ENCODE data around the gene CARD11.

CARD11 gene

GRCh38 chr7:2941216-2941859, 102.3 kb downstream of the CARD11 start:
- TF ChIP-seq CTCF (IDR thresholded peaks at IDR 0.05; ENCODE audit: low read depth, low read length, missing control alignments), result no peak
- Histone ChIP-seq H3K4me3 (ENCODE audit: low read depth, low read length) (no peak overlapping the region), H3K27ac (no peak overlapping the region), H3K36me3 (replicated peaks) (no peaks in the 10 kb centered on the region), H3K27me3 (replicated peaks) (no peaks in the 10 kb centered on the region)
- DNase-seq, result no peak
- in situ Hi-C loops (cut with HindIII; ENCODE audit: low pct_ligation_motif_present, low sequenced_read_pairs), result no loop called here

GRCh38 chr7:2940466-2940865, 103.2 kb downstream of the CARD11 start:
- H3K4me3 ChIP-seq (ENCODE audit: low read depth, low read length), result no peak overlapping the region
- H3K36me3 ChIP-seq (replicated peaks), result no peaks in the 10 kb centered on the region
- no peaks in the 10 kb centered on the region for H3K27me3 ChIP-seq (replicated peaks)
- in situ Hi-C loops (cut with HindIII; ENCODE audit: low pct_ligation_motif_present, low sequenced_read_pairs), result no loop called here
- no peak for TF ChIP-seq CTCF (IDR thresholded peaks at IDR 0.05; ENCODE audit: low read depth, low read length, missing control alignments)
- DNase-seq, result no peak
- H3K27ac ChIP-seq, result no peak overlapping the region

- TF ChIP-seq CTCF (IDR thresholded peaks at IDR 0.05; ENCODE audit: low read depth, low read length, missing control alignments), result no peak
- in situ Hi-C loops (cut with HindIII; ENCODE audit: low pct_ligation_motif_present, low sequenced_read_pairs), result no loop called here
- Histone ChIP-seq H3K27ac (no peak overlapping the region), H3K36me3 (replicated peaks) (no peaks in the 10 kb centered on the region), H3K4me3 (ENCODE audit: low read depth, low read length) (no peak overlapping the region), H3K27me3 (replicated peaks) (no peaks in the 10 kb centered on the region)
- DNase-seq, result no peak
These were observed 104.3 kb downstream of the CARD11 start for GRCh38 chr7:2939193-2939885.

GRCh38 chr7:2938514-2939192, 105.0 kb downstream of the CARD11 start:
- Histone ChIP-seq H3K27me3 (replicated peaks) (no peaks in the 10 kb centered on the region), H3K4me3 (ENCODE audit: low read depth, low read length) (no peak overlapping the region), H3K36me3 (replicated peaks) (no peaks in the 10 kb centered on the region), H3K27ac (no peak overlapping the region)
- TF ChIP-seq CTCF (IDR thresholded peaks at IDR 0.05; ENCODE audit: low read depth, low read length, missing control alignments), result no peak
- DNase-seq, result no peak
- in situ Hi-C loops (cut with HindIII; ENCODE audit: low pct_ligation_motif_present, low sequenced_read_pairs), result no loop called here

GRCh38 chr7:2937701-2938513, 105.8 kb downstream of the CARD11 start:
- DNase-seq, result no peak
- no peaks in the 10 kb centered on the region for H3K36me3 ChIP-seq (replicated peaks)
- H3K4me3 ChIP-seq (ENCODE audit: low read depth, low read length), result no peak overlapping the region
- no peaks in the 10 kb centered on the region for H3K27me3 ChIP-seq (replicated peaks)
- no peak overlapping the region for H3K27ac ChIP-seq
- no peak for TF ChIP-seq CTCF (IDR thresholded peaks at IDR 0.05; ENCODE audit: low read depth, low read length, missing control alignments)
- in situ Hi-C loops (cut with HindIII; ENCODE audit: low pct_ligation_motif_present, low sequenced_read_pairs), result no loop called here

Measured in brain microvascular endothelial cell (primary cell).